PC-9 (cell line): ENCODE data around the gene ZNF214. TPM values are rescaled to one million over a fixed set of nuclear protein-coding genes. Genes with fewer than 3 reads are reported as not detected.

Experiments
- total RNA-seq: library from RNA; stranded (reverse); gene quantifications from 2 replicates; pipeline ENCODE4 v1.2.3, GENCODE V29; 2021

Gene ZNF214
- total RNA-seq, 1 experiment from 2014 or later, result 0.55 TPM

Other genes with a start within 250 kb of the ZNF214 start
- 0.11 and 0.25 TPM in 2 replicates for gene OR2AG2, start 248.4 kb downstream of the ZNF214 start, total RNA-seq
- gene OR2AG1, start 237.3 kb downstream of the ZNF214 start, total RNA-seq, result not detected in 2 replicates
- gene OR6A2, start 220.7 kb downstream of the ZNF214 start, total RNA-seq, result 0.48 TPM in 1 of 2 replicates, not detected in the other
- not detected in 2 replicates for gene OR10A5, start 174.7 kb downstream of the ZNF214 start, total RNA-seq
- gene OR10A2, start 157.3 kb downstream of the ZNF214 start, total RNA-seq, result not detected in 2 replicates
- not detected in 2 replicates for gene OR10A4, start 143.7 kb downstream of the ZNF214 start, total RNA-seq
- not detected in 2 replicates for gene OR2D2, start 127.8 kb downstream of the ZNF214 start, total RNA-seq
- not detected in 2 replicates for gene OR2D3, start 99.3 kb downstream of the ZNF214 start, total RNA-seq
- gene ZNF215, start 93.9 kb downstream of the ZNF214 start, total RNA-seq, result 2.0 and 2.6 TPM in 2 replicates
- gene NLRP14, start 133 bp upstream of the ZNF214 start, total RNA-seq, result not detected in 2 replicates
- not detected in 2 replicates for gene RBMXL2, start 68.7 kb upstream of the ZNF214 start, total RNA-seq
- not detected in 2 replicates for gene SYT9, start 231.6 kb upstream of the ZNF214 start, total RNA-seq